HepG2 (cell line): Measurements from ENCODE around the gene JPH4. TPM values are rescaled to one million over a fixed set of nuclear protein-coding genes. Genes with fewer than 3 reads are reported as not detected.

ENCODE experiments used
- BHLHE40 ChIP-seq: IDR thresholded peaks from 2 replicates; pipeline ENCODE4 v1.6.1; 2011; ENCODE audit warnings: low read length, improper control_type of control experiment
- CBX2 ChIP-seq, 2 experiments: fragments of 200-600 bp in 1 of 2; sonication (generic); formaldehyde crosslinking in 1 of 2; IDR thresholded peaks; 2 replicates each; pipeline versions ENCODE4 v1.7.0 to v1.8.1; 2018 to 2022; ENCODE audit warnings: low read depth in 2 of 2, low read length in 1 of 2, mild to moderate bottlenecking in 1 of 2, missing genetic modification reagents in 1 of 2
- E2F5 ChIP-seq: sonication (generic); formaldehyde crosslinking; conservative IDR thresholded peaks from 2 replicates; pipeline ENCODE4 v1.4.0; 2020; ENCODE audit warnings: missing genetic modification reagents
- ELF4 ChIP-seq: sonication (generic); formaldehyde crosslinking; IDR thresholded peaks from 2 replicates; pipeline ENCODE4 v1.5.0; 2020; ENCODE audit warnings: missing genetic modification reagents, mild to moderate bottlenecking, moderate library complexity, borderline replicate concordance
- FOXA1 ChIP-seq, 2 experiments: fragments of 450-650 bp in 1 of 2; sonication (generic) in 1 of 2; formaldehyde crosslinking in 1 of 2; IDR thresholded peaks; 2 replicates each; pipeline versions ENCODE4 v1.4.0 to v1.6.1; 2016 to 2020; ENCODE audit warnings: missing genetic modification reagents in 1 of 2
- FOXC1 ChIP-seq: sonication (generic); formaldehyde crosslinking; IDR thresholded peaks from 2 replicates; pipeline ENCODE4 v1.8.0; 2022; ENCODE audit warnings: mild to moderate bottlenecking, missing genetic modification reagents, borderline replicate concordance
- FOXO4 ChIP-seq: sonication (generic); formaldehyde crosslinking; conservative IDR thresholded peaks from 2 replicates; pipeline ENCODE4 v1.8.1; 2023; ENCODE audit warnings: missing genetic modification reagents
- FOXP1 ChIP-seq, 2 experiments: fragments of 450-650 bp in 1 of 2; IDR thresholded peaks; 2 replicates each; pipeline ENCODE4 v1.6.1; 2017 to 2018; ENCODE audit warnings: antibody characterized with exemption in 1 of 2
- IRF2 ChIP-seq: IDR thresholded peaks from 2 replicates; pipeline ENCODE4 v1.6.1; 2018; ENCODE audit warnings: missing genetic modification reagents, missing compliant biosample characterization
- NFKBIZ ChIP-seq: IDR thresholded peaks from 2 replicates; pipeline ENCODE4 v1.6.1; 2018; ENCODE audit warnings: missing genetic modification reagents, missing compliant biosample characterization
- NPAS2 ChIP-seq: sonication (generic); formaldehyde crosslinking; IDR thresholded peaks from 2 replicates; pipeline ENCODE4 v1.8.0; 2022; ENCODE audit warnings: mild to moderate bottlenecking, missing genetic modification reagents, borderline replicate concordance
- PREB ChIP-seq: sonication (generic); formaldehyde crosslinking; IDR thresholded peaks from 2 replicates; pipeline ENCODE4 v1.4.0; 2020; ENCODE audit warnings: missing genetic modification reagents
- RXRB ChIP-seq: IDR thresholded peaks from 2 replicates; pipeline ENCODE4 v1.6.1; 2016; ENCODE audit warnings: borderline replicate concordance, missing genetic modification reagents, missing compliant biosample characterization
- SIN3B ChIP-seq: fragments of 150-350 bp; IDR thresholded peaks from 2 replicates; pipeline ENCODE4 v1.6.1; 2014; ENCODE audit warnings: low read length
- SMC3 ChIP-seq: IDR thresholded peaks from 2 replicates; pipeline ENCODE4 v1.6.1; 2011; ENCODE audit warnings: low read length, improper control_type of control experiment
- TAF15 ChIP-seq: fragments of 200-400 bp; formaldehyde crosslinking; IDR thresholded peaks from one replicate; pipeline ENCODE4 v1.6.1; 2018; ENCODE audit warnings: mild to moderate bottlenecking, low read depth, low read length; ENCODE audit not compliant: poor library complexity, severe bottlenecking
- TCF12 ChIP-seq, 2 experiments: fragments of 450-650 bp in 1 of 2; sonication (generic) in 1 of 2; formaldehyde crosslinking in 1 of 2; IDR thresholded peaks; 2 replicates each; pipeline versions ENCODE4 v1.6.1 to v1.8.0; 2017 to 2022; ENCODE audit warnings: antibody characterized with exemption in 1 of 2, mild to moderate bottlenecking in 1 of 2, missing genetic modification reagents in 1 of 2, moderate library complexity in 1 of 2
- ZBTB20 ChIP-seq: sonication (generic); formaldehyde crosslinking; IDR thresholded peaks from 2 replicates; pipeline ENCODE4 v1.8.1; 2023; ENCODE audit warnings: missing genetic modification reagents, low read depth, mild to moderate bottlenecking, borderline replicate concordance
- ZBTB7A ChIP-seq: sonication (generic); formaldehyde crosslinking; IDR thresholded peaks from 2 replicates; pipeline ENCODE4 v1.8.0; 2022; ENCODE audit warnings: mild to moderate bottlenecking, missing genetic modification reagents
- ZC3H13 ChIP-seq: sonication (generic); formaldehyde crosslinking; IDR thresholded peaks from 2 replicates; pipeline ENCODE4 v1.8.1; 2023; ENCODE audit warnings: mild to moderate bottlenecking, missing genetic modification reagents, moderate library complexity
- ZFP62 ChIP-seq: sonication (generic); formaldehyde crosslinking; IDR thresholded peaks from 2 replicates; pipeline ENCODE4 v1.4.0; 2020; ENCODE audit warnings: missing genetic modification reagents
- ZNF143 ChIP-seq: sonication (generic); formaldehyde crosslinking; IDR thresholded peaks from 2 replicates; pipeline ENCODE4 v1.4.0; 2020; ENCODE audit warnings: missing genetic modification reagents
- ZNF30 ChIP-seq: sonication (generic); formaldehyde crosslinking; IDR thresholded peaks from 2 replicates; pipeline ENCODE4 v1.5.0; 2020; ENCODE audit warnings: mild to moderate bottlenecking, missing genetic modification reagents
- ZNF441 ChIP-seq: sonication (generic); formaldehyde crosslinking; IDR thresholded peaks from 2 replicates; pipeline ENCODE4 v1.7.0; 2021; ENCODE audit warnings: missing genetic modification reagents, borderline replicate concordance
- ZNF567 ChIP-seq: sonication (generic); formaldehyde crosslinking; IDR thresholded peaks from 2 replicates; pipeline ENCODE4 v1.8.1; 2023; ENCODE audit warnings: mild to moderate bottlenecking, missing genetic modification reagents, borderline replicate concordance
- polyA plus RNA-seq, 8 experiments: library from polyadenylated mRNA; depleted of rRNA in 3 of 8; stranded (reverse) in 7 of 8; unstranded in 1 of 8; fragments of >200 nt; fragmentation: Illumina TruSeq in 4 of 8; extraction: Trizol in 4 of 8; gene quantifications; 2 replicates each; pipeline versions ENCODE4 v1.2.1 to v1.2.3, GENCODE V29; 2011 to 2016; ENCODE audit warnings: low read depth in 4 of 8, missing spikeins in 1 of 8, mixed read lengths in 1 of 8; ENCODE audit not compliant: insufficient read depth in 1 of 8
- total RNA-seq, 5 experiments: library from RNA; depleted of rRNA; stranded (reverse); fragments of >200 nt; fragmentation: Illumina TruSeq; extraction: Trizol; gene quantifications; 2 replicates each; pipeline ENCODE4 v1.2.3, GENCODE V29; 2016; ENCODE audit warnings: low read depth in 1 of 5
- TF ChIP-seq, protein P1 (sequence below): sonication (generic); formaldehyde crosslinking; IDR thresholded peaks from 2 replicates; pipeline ENCODE4 v1.8.1; 2023; ENCODE audit warnings: mild to moderate bottlenecking, missing genetic modification reagents

Gene JPH4
- total and polyA plus RNA-seq, 2 of the 13 experiments (the other 11 are each of a cell fraction or from before 2014, with no cell fraction given): 0.08 to 0.22 TPM

- TF ChIP-seq ZNF143 (no peak), IRF2 (CRISPR knock-in tag) (0 out of 2 replicates have a peak, but pooled peaks have one; percentile 26), E2F5 (CRISPR knock-in tag) (no peak), TAF15 (no peak), FOXO4 (CRISPR knock-in tag) (no peak), BHLHE40 (no peak), ZNF441 (CRISPR knock-in tag) (no peak), FOXA1 (IDR thresholded peaks at IDR 0.05) (no peak), FOXA1 (CRISPR knock-in tag; IDR thresholded peaks at IDR 0.05) (no peak; the same call in 1 of the 2 replicates), FOXP1 (IDR thresholded peaks at IDR 0.05) (no peak), FOXP1 (CRISPR knock-in tag; IDR thresholded peaks at IDR 0.05) (no peak), ZC3H13 (CRISPR knock-in tag) (no peak), TCF12 (IDR thresholded peaks at IDR 0.05) (no peak), TCF12 (CRISPR knock-in tag; IDR thresholded peaks at IDR 0.05) (no peak), NFKBIZ (CRISPR knock-in tag) (no peak), SIN3B (no peak), ZNF567 (CRISPR knock-in tag) (no peak), ZFP62 (CRISPR knock-in tag) (no peak), NPAS2 (CRISPR knock-in tag) (no peak), ZNF30 (CRISPR knock-in tag) (no peak), RXRB (CRISPR knock-in tag) (no peak), ZBTB7A (CRISPR knock-in tag) (no peak), PREB (CRISPR knock-in tag) (no peak), ZBTB20 (no peak; the same call in 1 of the 2 replicates), ELF4 (no peak), CBX2 (IDR thresholded peaks at IDR 0.05; ENCODE audit: low read depth, low read length) (no peak), CBX2 (CRISPR knock-in tag; IDR thresholded peaks at IDR 0.05; ENCODE audit: low read depth) (no peak), SMC3 (no peak), FOXC1 (CRISPR knock-in tag) (no peak)
- TF ChIP-seq, protein P1, sequence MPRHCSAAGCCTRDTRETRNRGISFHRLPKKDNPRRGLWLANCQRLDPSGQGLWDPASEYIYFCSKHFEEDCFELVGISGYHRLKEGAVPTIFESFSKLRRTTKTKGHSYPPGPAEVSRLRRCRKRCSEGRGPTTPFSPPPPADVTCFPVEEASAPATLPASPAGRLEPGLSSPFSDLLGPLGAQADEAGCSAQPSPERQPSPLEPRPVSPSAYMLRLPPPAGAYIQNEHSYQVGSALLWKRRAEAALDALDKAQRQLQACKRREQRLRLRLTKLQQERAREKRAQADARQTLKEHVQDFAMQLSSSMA (CRISPR knock-in tag): no peak
Observed at GRCh38 chr14:23566778-23567185, 11.8 kb downstream of the JPH4 start (continued).
